Epithelial cell of prostate (primary cell): ENCODE data around the gene KLHL6.
"Not testable (repeated sequence)": the region's sequence is repeated elsewhere in the genome, so short reads cannot be mapped to it uniquely, and the experiment has no call there.

Experiments used
- DNase-seq: peaks from one replicate; pipeline ENCODE4 v3.0.0-alpha.2; 2011; ENCODE audit warnings: low read depth, low spot score
- H3K27ac ChIP-seq: fragments of 450-650 bp; 2 replicates; pipeline ENCODE4 v1.5.1; 2017; ENCODE audit warnings: mild to moderate bottlenecking

KLHL6 gene

GRCh38 chr3:183513046-183513706 is 42.3 kb downstream of the KLHL6 start:
- no peak overlapping the region for H3K27ac ChIP-seq
- DNase-seq, result no peak

DNA sequence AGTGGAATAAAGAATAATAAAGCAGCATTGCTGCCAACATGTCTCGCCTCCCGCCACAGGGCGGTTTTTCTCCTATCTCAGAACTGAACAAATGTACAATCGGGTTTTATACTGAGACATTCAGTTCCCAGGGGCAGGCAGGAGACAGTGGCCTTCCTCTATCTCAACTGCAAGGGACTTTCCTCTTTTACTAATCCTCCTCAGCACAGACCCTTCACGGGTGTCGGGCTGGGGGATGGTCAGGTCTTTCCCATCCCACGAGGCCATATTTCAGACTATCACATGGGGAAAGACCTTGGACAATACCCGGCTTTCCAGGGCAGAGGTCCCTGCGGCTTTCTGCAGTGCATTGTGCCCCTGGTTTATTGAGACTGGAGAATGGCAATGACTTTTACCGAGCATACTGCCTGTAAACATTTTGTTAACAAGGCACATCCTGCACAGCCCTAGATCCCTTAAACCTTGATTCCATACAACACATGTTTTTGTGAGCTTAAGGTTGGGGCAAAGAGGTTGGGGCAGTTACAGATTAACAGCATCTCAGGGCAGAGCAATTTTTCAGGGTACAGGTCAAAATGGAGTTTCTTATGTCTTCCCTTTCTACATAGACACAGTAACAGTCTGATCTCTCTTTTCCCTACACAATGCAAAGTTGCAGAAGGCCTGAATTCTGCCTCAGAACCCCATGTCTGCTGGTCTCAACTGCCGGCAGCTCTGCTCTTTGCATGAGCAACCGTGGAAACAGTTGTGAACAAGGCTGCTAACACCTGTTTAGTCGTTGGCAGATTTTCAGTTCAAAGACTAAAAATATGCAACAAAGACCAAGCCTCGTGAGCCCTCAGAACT is 44.0 kb downstream of the KLHL6 start:
- not testable (repeated sequence) for H3K27ac ChIP-seq, DNase-seq

DNA sequence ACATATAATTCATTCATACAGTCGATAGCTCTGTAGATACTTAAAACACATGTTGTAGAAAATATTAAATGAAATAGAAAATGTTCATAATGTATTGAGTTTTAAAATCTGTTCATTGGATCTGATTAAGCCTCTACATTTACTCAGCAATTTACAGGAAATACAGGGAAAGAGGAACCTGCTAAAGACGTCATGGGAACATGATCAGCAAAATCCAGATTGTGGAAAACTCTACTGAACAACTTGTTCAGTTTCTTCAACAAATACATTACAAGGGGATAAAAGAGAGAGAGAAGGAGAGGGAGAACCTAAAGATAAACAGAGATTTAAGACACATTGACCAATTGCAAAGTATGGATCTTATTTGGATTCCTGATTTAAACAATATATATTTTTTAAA is 46.7 kb downstream of the KLHL6 start:
- no peak overlapping the region for H3K27ac ChIP-seq
- DNase-seq, result no peak

GRCh38 chr3:183507551-183507950 is 48.0 kb downstream of the KLHL6 start:
- no peak for DNase-seq
- no peak overlapping the region for H3K27ac ChIP-seq

- no peak overlapping the region for H3K27ac ChIP-seq
- DNase-seq, result no peak
Measured at GRCh38 chr3:183506674-183507320, 48.7 kb downstream of the KLHL6 start.

- DNase-seq, result no peak
Measured at GRCh38 chr3:183504597-183504996, 50.9 kb downstream of the KLHL6 start.

GRCh38 chr3:183503746-183504145 is 51.8 kb downstream of the KLHL6 start:
- no peak for DNase-seq
- H3K27ac ChIP-seq, result no peak overlapping the region

More at GRCh38 chr3:183504597-183504996, 50.9 kb downstream of the KLHL6 start:
- H3K27ac ChIP-seq, result no peak overlapping the region

GRCh38 chr3:183502237-183503181 is 53.0 kb downstream of the KLHL6 start:
- no peak for DNase-seq
- no peak overlapping the region for H3K27ac ChIP-seq

- no peak for DNase-seq
- H3K27ac ChIP-seq, result no peak overlapping the region
Measured at GRCh38 chr3:183500981-183501704, 54.4 kb downstream of the KLHL6 start.

GRCh38 chr3:183500319-183500718 is 55.2 kb downstream of the KLHL6 start:
- DNase-seq, result no peak
- H3K27ac ChIP-seq, result no peak overlapping the region

DNA sequence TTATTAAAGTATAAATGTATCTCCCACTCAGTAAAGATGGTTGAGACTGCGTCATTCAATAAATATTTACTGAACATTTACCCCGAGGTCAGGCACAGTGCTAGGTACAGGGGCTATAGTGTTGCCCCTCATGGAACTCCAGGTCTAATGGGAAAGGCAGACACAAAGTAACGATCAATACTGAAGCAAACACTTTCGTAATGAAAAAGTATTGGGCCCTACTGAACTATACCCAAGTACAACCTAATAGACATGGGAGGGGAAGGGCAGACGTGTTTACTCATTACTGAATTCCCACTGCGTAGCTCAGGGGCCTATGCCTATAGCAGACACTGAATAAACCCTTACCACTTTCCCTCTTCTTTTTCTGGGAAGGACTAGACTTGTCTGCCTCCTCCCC is 56.9 kb downstream of the KLHL6 start:
- DNase-seq, result no peak
- no peak overlapping the region for H3K27ac ChIP-seq

DNA sequence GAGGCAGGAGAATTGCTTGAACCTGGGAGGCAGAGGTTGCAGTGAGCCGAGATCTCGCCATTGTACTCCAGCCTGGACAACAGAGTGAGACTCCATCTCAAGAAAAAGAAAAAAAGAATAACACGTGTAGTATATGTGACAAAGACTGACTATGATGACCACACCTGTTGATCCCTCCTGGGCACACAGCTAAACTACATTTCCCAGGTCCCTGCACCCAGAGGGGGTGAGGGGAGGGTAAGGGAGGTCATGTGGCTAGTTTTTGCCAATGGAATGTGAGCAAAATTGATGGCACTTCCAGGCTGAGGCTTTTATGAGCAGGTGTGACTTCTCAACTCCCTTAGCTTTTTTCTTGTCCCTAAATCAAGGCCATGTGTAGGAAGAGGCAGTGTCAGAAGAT is 58.2 kb downstream of the KLHL6 start:
- H3K27ac ChIP-seq, result no peak overlapping the region
- DNase-seq, result no peak

- no peak for DNase-seq
- no peak overlapping the region for H3K27ac ChIP-seq
Measured at GRCh38 chr3:183496311-183496710, 59.2 kb downstream of the KLHL6 start.

GRCh38 chr3:183494341-183494740 is 61.2 kb downstream of the KLHL6 start:
- H3K27ac ChIP-seq, result no peak overlapping the region

DNA sequence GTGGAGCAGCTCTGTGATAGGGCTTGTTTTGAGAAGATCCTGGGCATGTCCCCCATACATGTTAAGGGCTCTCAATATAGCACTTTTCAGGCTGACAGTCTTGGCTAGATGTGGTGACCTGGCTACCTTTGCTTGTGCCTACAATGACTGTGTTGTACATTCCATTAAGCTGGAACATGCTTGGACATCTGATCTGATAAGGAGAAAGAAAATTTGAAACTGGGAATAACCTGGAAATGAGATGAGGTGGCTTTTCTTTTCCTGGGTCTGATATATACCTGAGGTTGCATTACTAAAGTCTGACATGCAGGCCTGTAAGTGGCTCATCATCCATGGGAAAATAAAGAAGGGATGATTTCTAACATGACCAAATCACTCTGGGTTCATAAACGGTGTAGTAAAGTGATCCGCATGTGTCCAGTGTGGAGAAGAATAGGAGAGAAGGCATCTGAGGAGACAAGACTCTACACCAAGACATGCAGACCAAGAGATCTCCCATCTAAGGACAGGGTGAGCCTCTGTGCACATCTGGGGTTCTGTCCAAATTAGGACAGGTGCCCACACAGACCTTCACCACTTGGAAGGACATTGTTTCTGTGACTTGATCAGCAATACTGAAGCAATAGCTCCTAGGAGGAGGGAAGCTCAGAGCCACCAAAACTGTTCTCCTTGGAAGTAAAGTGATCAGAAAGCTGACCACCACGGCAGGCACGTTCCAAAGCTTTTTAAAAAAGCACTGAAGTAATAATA is 62.0 kb downstream of the KLHL6 start:
- H3K27ac ChIP-seq, result peak overlapping the region; percentile 69
- no peak for DNase-seq

More at GRCh38 chr3:183494341-183494740, 61.2 kb downstream of the KLHL6 start:
- no peak for DNase-seq

GRCh38 chr3:183492849-183493179 is 62.7 kb downstream of the KLHL6 start:
- peak overlapping the region; percentile 69 for H3K27ac ChIP-seq
- DNase-seq, result peak; percentile 64

GRCh38 chr3:183491923-183492848 is 63.3 kb downstream of the KLHL6 start:
- H3K27ac ChIP-seq, result peak overlapping the region; percentile 69
- DNase-seq, result no peak
